Natural killer cell treated with Interleukin-12 subunit alpha and Interleukin-12 subunit beta and Interleukin-15 and Interleukin-18, amount 100 ng/mL, for 72 hours (primary cell): Measurements from ENCODE around the gene SEC61A2. TPM values are rescaled to one million over a fixed set of nuclear protein-coding genes. Genes with fewer than 3 reads are reported as not detected.
A peak's percentile ranks its signal among the peaks of the same experiment; 100 is the strongest.
"Not testable (repeated sequence)": the region's sequence is repeated elsewhere in the genome, so short reads cannot be mapped to it uniquely, and the experiment has no call there.

Experiments
- ATAC-seq, 2 donors: fragments of 150-1000 bp; cut with Tn5 transposase in 1 of 2; sonication (Bioruptor Pico), chemical (Tn5 transposase) in 1 of 2; 2 replicates each; pipeline ENCODE4 v1.10.0; 2021
- DNase-seq: peaks from one replicate; pipeline ENCODE4 v3.0.0; 2022; ENCODE audit warnings: low spot score
- H3K27ac Mint-ChIP-seq, 2 donors: 1 replicate in 1 of 2; 2 replicates in 1 of 2; pipeline ENCODE4 v1.8.0; 2022; ENCODE audit warnings: mixed read lengths in 2 of 2, mild to moderate bottlenecking in 1 of 2, moderate library complexity in 1 of 2
- H3K27me3 Mint-ChIP-seq, 2 donors: 1 replicate in 1 of 2; 2 replicates in 1 of 2; pipeline ENCODE4 v1.8.0; 2022; ENCODE audit warnings: mixed read lengths in 2 of 2
- H3K36me3 Mint-ChIP-seq: one replicate; pipeline ENCODE4 v1.8.0; 2022; ENCODE audit warnings: mixed read lengths
- H3K4me1 Mint-ChIP-seq, 2 donors: 1 replicate in 1 of 2; 2 replicates in 1 of 2; pipeline ENCODE4 v1.8.0; 2022; ENCODE audit warnings: low read depth in 2 of 2, mixed read lengths in 2 of 2, mild to moderate bottlenecking in 1 of 2
- H3K4me3 Mint-ChIP-seq: one replicate; pipeline ENCODE4 v1.8.0; 2022; ENCODE audit warnings: mixed read lengths
- H3K9me3 Mint-ChIP-seq: 2 replicates; pipeline ENCODE4 v1.8.0; 2022; ENCODE audit warnings: mixed read lengths
- total RNA-seq, 2 donors: library from RNA; stranded (reverse); gene quantifications; one replicate each; pipeline ENCODE4 v1.2.3, GENCODE V29; 2022

Gene SEC61A2
- total RNA-seq, 2 donors from 2014 or later = 30.3 to 54.8 TPM

- no peaks in the 10 kb centered on the region for H3K9me3 Mint-ChIP-seq
- ATAC-seq = peak in 1 of 2 donors; percentile 47
- H3K36me3 Mint-ChIP-seq = peaks cover 4% of the 10 kb centered on the region
Observed at GRCh38 chr10:12130237-12130872, 878 bp downstream of the SEC61A2 start.

GRCh38 chr10:12135631-12136030, 6.2 kb downstream of the SEC61A2 start:
- peaks cover 12% of the 10 kb centered on the region for H3K36me3 Mint-ChIP-seq
- H3K27me3 Mint-ChIP-seq = no peaks in the 10 kb centered on the region
- no peak overlapping the region for H3K27ac Mint-ChIP-seq
- ATAC-seq (no peak), DNase-seq (no peak)
- H3K9me3 Mint-ChIP-seq = no peaks in the 10 kb centered on the region
- no peak overlapping the region for H3K4me3 Mint-ChIP-seq
- H3K4me1 Mint-ChIP-seq = peaks cover 5 to 6% of the 10 kb centered on the region in 2 donors

More at GRCh38 chr10:12130237-12130872, 878 bp downstream of the SEC61A2 start:
- no peaks in the 10 kb centered on the region for H3K27me3 Mint-ChIP-seq
- peak overlapping the region; percentile 20 to 86 for H3K27ac Mint-ChIP-seq
- DNase-seq = peak; percentile 66
- peak overlapping the region; percentile 86 for H3K4me3 Mint-ChIP-seq
- H3K4me1 Mint-ChIP-seq = peaks cover 25 to 32% of the 10 kb centered on the region in 2 donors

- peaks cover 19% of the 10 kb centered on the region for H3K36me3 Mint-ChIP-seq
- H3K4me3 Mint-ChIP-seq = no peak overlapping the region
- H3K27ac Mint-ChIP-seq = no peak overlapping the region
- H3K4me1 Mint-ChIP-seq = no peaks in the 10 kb centered on the region
- no peaks in the 10 kb centered on the region for H3K9me3 Mint-ChIP-seq
- ATAC-seq (no peak), DNase-seq (no peak)
- no peaks in the 10 kb centered on the region for H3K27me3 Mint-ChIP-seq
Observed at GRCh38 chr10:12140038-12140437, 10.6 kb downstream of the SEC61A2 start.

- Mint-ChIP-seq H3K27ac (no peak overlapping the region), H3K27me3 (no peaks in the 10 kb centered on the region), H3K36me3 (peaks cover 16% of the 10 kb centered on the region), H3K9me3 (no peaks in the 10 kb centered on the region), H3K4me3 (no peak overlapping the region), H3K4me1 (no peaks in the 10 kb centered on the region)
- no peak for ATAC-seq
- no peak for DNase-seq
Observed at GRCh38 chr10:12144538-12144937, 15.1 kb downstream of the SEC61A2 start.

GRCh38 chr10:12150163-12150562, 20.7 kb downstream of the SEC61A2 start:
- no peak overlapping the region for H3K27ac Mint-ChIP-seq
- ATAC-seq = no peak
- no peaks in the 10 kb centered on the region for H3K27me3 Mint-ChIP-seq
- H3K9me3 Mint-ChIP-seq = no peaks in the 10 kb centered on the region
- DNase-seq = no peak
- H3K4me3 Mint-ChIP-seq = no peak overlapping the region
- peaks cover 18% of the 10 kb centered on the region for H3K36me3 Mint-ChIP-seq
- H3K4me1 Mint-ChIP-seq = no peaks in the 10 kb centered on the region

- Mint-ChIP-seq H3K27me3 (no peaks in the 10 kb centered on the region), H3K9me3 (no peaks in the 10 kb centered on the region), H3K4me1 (no peaks in the 10 kb centered on the region), H3K27ac (no peak overlapping the region), H3K4me3 (no peak overlapping the region), H3K36me3 (peaks cover 32% of the 10 kb centered on the region)
- DNase-seq (no peak), ATAC-seq (no peak)
Observed at GRCh38 chr10:12154516-12154915, 25.0 kb downstream of the SEC61A2 start.

GRCh38 chr10:12156367-12157123, 27.1 kb downstream of the SEC61A2 start:
- no peak overlapping the region for H3K27ac Mint-ChIP-seq
- H3K9me3 Mint-ChIP-seq = no peaks in the 10 kb centered on the region
- H3K27me3 Mint-ChIP-seq = no peaks in the 10 kb centered on the region
- H3K4me1 Mint-ChIP-seq = peaks cover 0 to 3% of the 10 kb centered on the region in 2 donors
- H3K4me3 Mint-ChIP-seq = no peak overlapping the region
- DNase-seq (no peak), ATAC-seq (no peak)
- H3K36me3 Mint-ChIP-seq = peaks cover 32% of the 10 kb centered on the region

GRCh38 chr10:12158111-12158510, 28.6 kb downstream of the SEC61A2 start:
- peaks cover 38% of the 10 kb centered on the region for H3K36me3 Mint-ChIP-seq
- H3K27ac Mint-ChIP-seq = peak overlapping the region in 1 of 2 donors; percentile 33
- H3K27me3 Mint-ChIP-seq = no peaks in the 10 kb centered on the region
- no peaks in the 10 kb centered on the region for H3K9me3 Mint-ChIP-seq
- H3K4me1 Mint-ChIP-seq = peaks cover 0 to 3% of the 10 kb centered on the region in 2 donors
- no peak overlapping the region for H3K4me3 Mint-ChIP-seq
- DNase-seq = no peak
- no peak for ATAC-seq

- peak in 1 of 2 donors; percentile 54 for ATAC-seq
- Mint-ChIP-seq H3K27ac (no peak overlapping the region), H3K36me3 (peaks cover 41% of the 10 kb centered on the region)
Observed at GRCh38 chr10:12160664-12161063, 31.2 kb downstream of the SEC61A2 start.

GRCh38 chr10:12162927-12163326, 33.5 kb downstream of the SEC61A2 start:
- no peak for ATAC-seq
- Mint-ChIP-seq H3K27ac (no peak overlapping the region), H3K36me3 (peaks cover 33% of the 10 kb centered on the region), H3K9me3 (no peaks in the 10 kb centered on the region), H3K4me1 (peaks cover 5% of the 10 kb centered on the region in 2 donors), H3K27me3 (no peaks in the 10 kb centered on the region), H3K4me3 (no peak overlapping the region)
- no peak for DNase-seq

More at GRCh38 chr10:12160664-12161063, 31.2 kb downstream of the SEC61A2 start:
- H3K9me3 Mint-ChIP-seq = no peaks in the 10 kb centered on the region
- no peaks in the 10 kb centered on the region for H3K27me3 Mint-ChIP-seq
- H3K4me1 Mint-ChIP-seq = peaks cover 5% of the 10 kb centered on the region in 2 donors
- H3K4me3 Mint-ChIP-seq = no peak overlapping the region
- DNase-seq = no peak

GRCh38 chr10:12164085-12164484, 34.6 kb downstream of the SEC61A2 start:
- no peaks in the 10 kb centered on the region for H3K27me3 Mint-ChIP-seq
- no peak overlapping the region for H3K4me3 Mint-ChIP-seq
- no peak for ATAC-seq
- peaks cover 5 to 7% of the 10 kb centered on the region in 2 donors for H3K4me1 Mint-ChIP-seq
- peaks cover 35% of the 10 kb centered on the region for H3K36me3 Mint-ChIP-seq
- H3K9me3 Mint-ChIP-seq = no peaks in the 10 kb centered on the region
- no peak overlapping the region for H3K27ac Mint-ChIP-seq
- no peak for DNase-seq

GRCh38 chr10:12165036-12165435, 35.6 kb downstream of the SEC61A2 start:
- H3K4me1 Mint-ChIP-seq = peaks cover 5% of the 10 kb centered on the region in 2 donors
- peak overlapping the region; percentile 3 to 58 for H3K27ac Mint-ChIP-seq
- DNase-seq (no peak), ATAC-seq (no peak)
- H3K4me3 Mint-ChIP-seq = no peak overlapping the region
- no peaks in the 10 kb centered on the region for H3K9me3 Mint-ChIP-seq
- H3K27me3 Mint-ChIP-seq = no peaks in the 10 kb centered on the region
- H3K36me3 Mint-ChIP-seq = peaks cover 41% of the 10 kb centered on the region

GRCh38 chr10:12165999-12166775, 36.7 kb downstream of the SEC61A2 start:
- Mint-ChIP-seq H3K36me3 (peaks cover 47% of the 10 kb centered on the region), H3K27ac (peak overlapping the region in 1 of 2 donors; percentile 28), H3K27me3 (no peaks in the 10 kb centered on the region), H3K9me3 (no peaks in the 10 kb centered on the region), H3K4me3 (no peak overlapping the region), H3K4me1 (peaks cover 4 to 5% of the 10 kb centered on the region in 2 donors)
- no peak for DNase-seq
- no peak for ATAC-seq

GRCh38 chr10:12171512-12171911, 42.0 kb downstream of the SEC61A2 start:
- not testable (repeated sequence) for H3K4me3 Mint-ChIP-seq, ATAC-seq, H3K27me3 Mint-ChIP-seq, H3K27ac Mint-ChIP-seq, H3K9me3 Mint-ChIP-seq, H3K4me1 Mint-ChIP-seq, DNase-seq
- H3K36me3 Mint-ChIP-seq = peaks cover 28% of the 10 kb centered on the region
